PC-3 (cell line): ENCODE data around the gene SERINC2.

Experiments used
- EZH2phosphoT487 ChIP-seq: fragments of 300-600 bp; sonication (generic); IDR thresholded peaks from 2 replicates; pipeline ENCODE4 v1.6.1; 2018; ENCODE audit warnings: mild to moderate bottlenecking, antibody characterized with exemption, low read length, borderline replicate concordance
- TF ChIP-seq, protein P1 (sequence below): fragments of 300-600 bp; sonication (generic); conservative IDR thresholded peaks from 2 replicates; pipeline ENCODE4 v1.5.1; 2017; ENCODE audit warnings: antibody characterized with exemption, low read depth, mild to moderate bottlenecking, low read length

DNA sequence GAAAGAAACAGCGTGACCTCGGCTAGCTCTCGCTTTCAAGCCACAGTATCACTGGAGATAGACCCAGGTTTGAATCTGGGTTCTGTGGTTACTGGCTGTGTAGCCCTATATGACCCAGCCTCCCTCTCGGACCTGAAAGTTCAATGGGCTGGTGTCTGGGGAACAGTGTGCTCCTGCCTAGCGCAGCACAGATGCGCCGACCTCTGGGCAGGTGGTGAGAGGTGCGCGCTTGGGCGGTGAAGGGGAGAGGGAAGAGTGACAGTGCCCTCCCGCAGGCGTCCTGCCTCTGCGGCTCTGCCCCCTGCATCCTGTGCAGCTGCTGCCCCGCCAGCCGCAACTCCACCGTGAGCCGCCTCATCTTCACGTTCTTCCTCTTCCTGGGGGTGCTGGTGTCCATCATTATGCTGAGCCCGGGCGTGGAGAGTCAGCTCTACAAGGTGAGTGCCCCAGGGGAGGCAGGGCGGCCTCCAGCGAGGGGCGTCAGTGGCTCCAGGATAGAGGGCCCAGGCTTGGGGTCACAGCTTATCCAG is 10.5 kb downstream of the SERINC2 start:
- TF ChIP-seq, protein P1, sequence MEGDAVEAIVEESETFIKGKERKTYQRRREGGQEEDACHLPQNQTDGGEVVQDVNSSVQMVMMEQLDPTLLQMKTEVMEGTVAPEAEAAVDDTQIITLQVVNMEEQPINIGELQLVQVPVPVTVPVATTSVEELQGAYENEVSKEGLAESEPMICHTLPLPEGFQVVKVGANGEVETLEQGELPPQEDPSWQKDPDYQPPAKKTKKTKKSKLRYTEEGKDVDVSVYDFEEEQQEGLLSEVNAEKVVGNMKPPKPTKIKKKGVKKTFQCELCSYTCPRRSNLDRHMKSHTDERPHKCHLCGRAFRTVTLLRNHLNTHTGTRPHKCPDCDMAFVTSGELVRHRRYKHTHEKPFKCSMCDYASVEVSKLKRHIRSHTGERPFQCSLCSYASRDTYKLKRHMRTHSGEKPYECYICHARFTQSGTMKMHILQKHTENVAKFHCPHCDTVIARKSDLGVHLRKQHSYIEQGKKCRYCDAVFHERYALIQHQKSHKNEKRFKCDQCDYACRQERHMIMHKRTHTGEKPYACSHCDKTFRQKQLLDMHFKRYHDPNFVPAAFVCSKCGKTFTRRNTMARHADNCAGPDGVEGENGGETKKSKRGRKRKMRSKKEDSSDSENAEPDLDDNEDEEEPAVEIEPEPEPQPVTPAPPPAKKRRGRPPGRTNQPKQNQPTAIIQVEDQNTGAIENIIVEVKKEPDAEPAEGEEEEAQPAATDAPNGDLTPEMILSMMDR = no peak
- no peak for TF ChIP-seq EZH2phosphoT487
